Right lobe of liver (tissue), 6 donors: ENCODE results near the gene PDF. TPM values are rescaled to one million over a fixed set of nuclear protein-coding genes. Genes with fewer than 3 reads are reported as not detected.
A peak's percentile ranks its signal among the peaks of the same experiment; 100 is the strongest.

Experiments used
- ATAC-seq, 4 donors: fragments of 200-7000 bp; cut with Tn5 transposase; one replicate each; pipeline ENCODE4 v1.9.1; 2020; ENCODE audit warnings: mild to moderate bottlenecking in 4 of 4, moderate library complexity in 4 of 4
- DNase-seq, 3 donors: peaks; one replicate each; pipeline ENCODE4 v3.0.0-alpha.2; 2020
- H3K27ac ChIP-seq, 3 donors: fragments of 200-600 bp; one replicate each; pipeline ENCODE4 v1.8.0; 2022
- H3K27me3 ChIP-seq, 2 donors: fragments of 200-600 bp; one replicate each; pipeline ENCODE4 v1.8.0; 2022
- H3K36me3 ChIP-seq, 4 donors: fragments of 200-600 bp; sonication (generic) in 1 of 4; one replicate each; pipeline versions ENCODE4 v1.5.1 to v1.8.0; 2017 to 2022; ENCODE audit warnings: control low read depth in 1 of 4
- H3K4me1 ChIP-seq, 4 donors: fragments of 200-600 bp; sonication (generic) in 1 of 4; one replicate each; pipeline versions ENCODE4 v1.5.1 to v1.8.0; 2017 to 2022; ENCODE audit warnings: control low read depth in 1 of 4
- H3K4me3 ChIP-seq, 3 donors: fragments of 200-600 bp; one replicate each; pipeline ENCODE4 v1.8.0; 2022
- H3K9me3 ChIP-seq, 4 donors: fragments of 200-600 bp; sonication (generic) in 1 of 4; one replicate each; pipeline versions ENCODE4 v1.5.1 to v1.8.0; 2017 to 2022; ENCODE audit warnings: control low read depth in 1 of 4
- CTCF ChIP-seq, 4 donors: fragments of 200-600 bp in 3 of 4; fragments of 450-650 bp in 1 of 4; IDR thresholded peaks; one replicate each; pipeline versions ENCODE4 v1.5.1 to v1.8.0; 2016 to 2022; ENCODE audit warnings: antibody characterized with exemption in 4 of 4, mild to moderate bottlenecking in 2 of 4
- POLR2A ChIP-seq: fragments of 450-650 bp; IDR thresholded peaks from one replicate; pipeline ENCODE4 v1.6.1; 2017; ENCODE audit warnings: antibody characterized with exemption, mild to moderate bottlenecking
- WGBS: methylation state at CpG from one replicate; pipeline ENCODE4 v1.1.6; 2018; ENCODE audit warnings: low coverage, low lambda C conversion rate; ENCODE audit not compliant: insufficient coverage; ENCODE audit errors: missing lambda C conversion rate; 5-methylcytosine and 5-hydroxymethylcytosine counted together
- intact Hi-C, 2 donors: fragments of 100-400 bp; cut with DNase I; formaldehyde crosslinking; loops; one replicate each; pipeline versions ENCODE4 v1.11.2 to v1.14.1; 2022
- total RNA-seq, 6 experiments: library from RNA; depleted of rRNA in 2 of 6; stranded (reverse); fragments of >200 nt in 2 of 6; fragmentation: NEBNext Ultra II Directional in 3 of 6; extraction: Animal tissue kit (Norgen Biotek cat#: 25700) in 3 of 6; gene quantifications; one replicate each; pipeline versions ENCODE4 v1.1.0 to v1.2.4, GENCODE V29; 2016 to 2023
- donor health status: DM: no; HTN: yes; CAD: no.
- donor health status: DM: no; HTN: no; CAD: no.
- donor health status: DM: no; HTN: no; CAD: no.
- donor health status: DM: no; HTN: yes; CAD: no.
- donor health status: DM: no; HTN: yes; CAD: no.

The PDF gene
- total RNA-seq, 6 experiments from 2014 or later: 13.5 to 38.5 (median 15.7) TPM

DNA sequence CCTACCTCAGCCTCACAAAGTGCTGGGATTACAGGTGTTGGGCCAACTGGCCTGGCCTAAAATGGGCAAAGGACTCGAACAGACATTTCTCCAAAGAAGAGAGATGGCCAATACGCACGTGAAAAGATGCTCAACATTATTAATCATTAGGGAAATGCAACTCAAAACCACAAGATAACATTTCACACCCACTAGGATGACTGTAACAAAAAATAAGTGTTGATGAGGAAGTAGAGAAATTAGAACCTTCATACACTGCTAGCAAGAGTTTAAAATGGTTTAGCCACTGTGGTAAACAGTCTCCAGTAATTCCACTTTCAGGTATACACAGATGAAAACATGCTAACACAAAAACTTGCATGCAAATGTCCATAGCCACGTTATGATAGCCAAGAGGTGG, 15.5 kb upstream of the PDF start:
- TF ChIP-seq POLR2A (no peak), CTCF (IDR thresholded peaks at IDR 0.05) (no peak)
- ATAC-seq (no peak), DNase-seq (no peak)
- 36% methylated on average over 1 of the region's 4 CpGs for WGBS
- Histone ChIP-seq H3K27ac (no peak overlapping the region), H3K4me3 (no peak overlapping the region), H3K36me3 (peaks cover 0 to 29% (median 5%) of the 10 kb centered on the region in 4 donors), H3K27me3 (no peaks in the 10 kb centered on the region), H3K4me1 (peaks cover 0 to 3% (median 0%) of the 10 kb centered on the region in 4 donors), H3K9me3 (no peaks in the 10 kb centered on the region)
- intact Hi-C loops: no loop called here

DNA sequence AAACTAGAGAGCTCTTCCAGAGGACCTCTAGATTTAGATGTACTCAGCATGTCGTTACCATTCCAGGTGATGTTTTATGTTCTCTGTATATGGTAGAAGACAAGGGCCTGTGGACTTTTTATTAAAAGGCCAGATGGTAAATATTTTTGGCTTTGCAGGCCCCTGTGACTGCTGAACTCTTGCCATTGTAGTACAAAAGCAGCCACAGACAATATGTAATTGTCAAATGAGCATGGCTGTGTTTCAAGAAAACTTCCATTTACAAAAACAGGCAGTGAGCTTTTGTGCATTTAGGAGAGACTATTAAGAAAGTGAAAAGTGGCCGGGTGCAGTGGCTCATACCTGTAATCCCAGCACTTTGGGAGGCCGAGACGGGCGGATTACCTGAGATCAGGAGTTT, 13.8 kb upstream of the PDF start:
- ATAC-seq (no peak), DNase-seq (no peak)
- Histone ChIP-seq H3K36me3 (peaks cover 0 to 29% (median 5%) of the 10 kb centered on the region in 4 donors), H3K4me1 (peaks cover 0 to 9% (median 3%) of the 10 kb centered on the region in 4 donors), H3K27ac (no peak overlapping the region), H3K9me3 (no peaks in the 10 kb centered on the region), H3K27me3 (no peaks in the 10 kb centered on the region), H3K4me3 (no peak overlapping the region)
- intact Hi-C loops: no loop called here
- WGBS: 98% methylated on average over 5 of the region's 5 CpGs
- TF ChIP-seq POLR2A (no peak), CTCF (IDR thresholded peaks at IDR 0.05) (no peak)

- peak overlapping the region; percentile 69 to 93 (median 91) for H3K4me3 ChIP-seq
- DNase-seq: no peak
- H3K27ac ChIP-seq: peak overlapping the region; percentile 74 to 89 (median 81)
- intact Hi-C loops: no loop called here
- H3K9me3 ChIP-seq: no peaks in the 10 kb centered on the region
- H3K27me3 ChIP-seq: no peaks in the 10 kb centered on the region
- TF ChIP-seq CTCF (IDR thresholded peaks at IDR 0.05) (no peak), POLR2A (no peak)
- H3K36me3 ChIP-seq: peaks cover 0 to 42% (median 12%) of the 10 kb centered on the region in 4 donors
- H3K4me1 ChIP-seq: peaks cover 0 to 24% (median 7%) of the 10 kb centered on the region in 4 donors
- no peak for ATAC-seq
- WGBS: 8% methylated on average over 14 of the region's 16 CpGs
These were observed 9.8 kb upstream of the PDF start for GRCh38 chr16:69340095-69340644.

DNA sequence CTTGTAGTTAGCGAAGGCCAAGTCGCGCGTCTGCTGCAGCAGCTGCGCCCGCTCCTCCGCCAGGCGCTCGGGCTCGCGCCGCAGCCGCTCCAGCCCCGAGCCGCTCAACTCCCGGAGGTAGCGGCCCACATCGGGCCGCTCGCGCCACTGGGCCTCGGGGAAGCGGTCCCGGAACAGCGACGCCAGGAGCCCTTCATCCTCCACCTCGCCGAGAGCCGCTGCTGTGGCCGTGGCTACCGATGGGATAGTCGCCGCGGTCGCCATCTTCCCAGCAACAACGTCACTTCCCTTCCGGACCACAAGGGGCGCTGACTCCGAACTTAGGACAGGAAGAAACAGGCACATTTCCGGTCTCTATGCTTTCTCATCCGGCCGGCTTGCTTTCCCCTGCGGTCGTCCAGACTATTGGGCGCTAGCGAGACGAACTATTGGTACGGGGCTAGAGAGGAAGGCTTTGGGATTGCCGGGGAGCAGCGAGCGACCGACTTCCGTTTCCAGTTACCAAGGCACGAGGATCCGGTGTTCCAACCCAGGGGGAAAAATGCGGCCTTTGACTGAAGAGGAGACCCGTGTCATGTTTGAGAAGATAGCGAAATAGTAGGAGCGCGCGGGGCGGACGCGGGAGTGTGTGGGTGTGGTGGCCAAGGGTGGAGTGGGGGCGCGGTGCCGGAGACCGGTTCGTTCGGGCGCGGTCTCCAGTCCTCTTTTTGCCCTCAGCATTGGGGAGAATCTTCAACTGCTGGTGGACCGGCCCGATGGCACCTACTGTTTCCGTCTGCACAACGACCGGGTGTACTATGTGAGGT, 9.1 kb upstream of the PDF start, which contains the start of the genes COG8 and NIP7:
COG8 (minus strand) TSS at position 276 of the 806 bp plus-strand sequence; CDS start at position 264, 12 bp downstream.
NIP7 (plus strand) TSS at position 484 of the 806 bp plus-strand sequence; CDS start at position 542, 58 bp downstream.
- Histone ChIP-seq H3K27ac (peak within 1 kb of the TSS; percentile 74 to 89 (median 81)), H3K27me3 (no peaks in the 10 kb centered on the region), H3K36me3 (peaks cover 0 to 49% (median 14%) of the 10 kb centered on the region in 4 donors), H3K9me3 (no peaks in the 10 kb centered on the region), H3K4me3 (peak within 1 kb of the TSS; percentile 69 to 93 (median 91)), H3K4me1 (peaks cover 0 to 24% (median 7%) of the 10 kb centered on the region in 4 donors)
- WGBS: 0% methylated on average over 28 of the region's 77 CpGs
- ATAC-seq: peak; percentile 98 to 99 (median 98)
- TF ChIP-seq CTCF (IDR thresholded peaks at IDR 0.05): peak; percentile 86 to 90 (median 89)
- peak; percentile 63 for TF ChIP-seq POLR2A
- intact Hi-C loops: no loop called here
- DNase-seq: peak; percentile 92 to 96 (median 94)
